Activated CD8-positive, alpha-beta T cell treated with anti-CD3 and anti-CD28 coated beads for 36 hours (primary cell): ENCODE measurements around the gene RAB13. TPM values are rescaled to one million over a fixed set of nuclear protein-coding genes. Genes with fewer than 3 reads are reported as not detected.

ENCODE experiments used
- ATAC-seq: fragments of 200-7000 bp; cut with Tn5 transposase; one replicate; pipeline ENCODE4 v1.10.0; 2021; ENCODE audit warnings: mild to moderate bottlenecking, moderate library complexity
- CTCF ChIA-PET: fragments of 350-600 bp; sonication (Branson Sonifier 250); formaldehyde crosslinking; loops from one replicate; lab custom pipeline; 2021; ENCODE audit warnings: antibody characterized with exemption; lab: Charles Lee
- POLR2A ChIA-PET: fragments of 350-600 bp; sonication (Branson Sonifier 250); formaldehyde crosslinking; loops from one replicate; lab custom pipeline; 2021; ENCODE audit warnings: antibody characterized with exemption; lab: Charles Lee
- DNase-seq: peaks from one replicate; pipeline ENCODE4 v3.0.0-alpha.2; 2020
- H3K27ac Mint-ChIP-seq: one replicate; pipeline ENCODE4 v1.8.0; 2021; ENCODE audit warnings: mild to moderate bottlenecking, mixed read lengths
- H3K27me3 Mint-ChIP-seq: one replicate; pipeline ENCODE4 v1.8.0; 2021; ENCODE audit warnings: mixed read lengths
- H3K36me3 Mint-ChIP-seq: one replicate; pipeline ENCODE4 v1.8.0; 2021; ENCODE audit warnings: low read depth, mixed read lengths
- H3K4me1 Mint-ChIP-seq: one replicate; pipeline ENCODE4 v1.8.0; 2021; ENCODE audit warnings: low read depth, mixed read lengths
- H3K4me3 Mint-ChIP-seq: one replicate; pipeline ENCODE4 v1.8.0; 2021; ENCODE audit warnings: mild to moderate bottlenecking, moderate library complexity, mixed read lengths
- H3K9me3 Mint-ChIP-seq: one replicate; pipeline ENCODE4 v1.8.0; 2021; ENCODE audit warnings: mixed read lengths
- intact Hi-C: fragments of 100-400 bp; cut with micrococcal nuclease; formaldehyde crosslinking; loops from one replicate; pipeline ENCODE4 v1.10.0; 2022
- total RNA-seq, 2 experiments: library from RNA; stranded (reverse); gene quantifications; one replicate each; pipeline ENCODE4 v1.2.3, GENCODE V29; 2021
- TF ChIP-seq, protein P1 (sequence below): fragments of 200-600 bp; IDR thresholded peaks from one replicate; pipeline ENCODE4 v1.8.0; 2022; ENCODE audit warnings: antibody characterized with exemption, mild to moderate bottlenecking

RAB13 gene
- total RNA-seq, 2 experiments from 2014 or later: 41.7 to 45.6 TPM

DNA sequence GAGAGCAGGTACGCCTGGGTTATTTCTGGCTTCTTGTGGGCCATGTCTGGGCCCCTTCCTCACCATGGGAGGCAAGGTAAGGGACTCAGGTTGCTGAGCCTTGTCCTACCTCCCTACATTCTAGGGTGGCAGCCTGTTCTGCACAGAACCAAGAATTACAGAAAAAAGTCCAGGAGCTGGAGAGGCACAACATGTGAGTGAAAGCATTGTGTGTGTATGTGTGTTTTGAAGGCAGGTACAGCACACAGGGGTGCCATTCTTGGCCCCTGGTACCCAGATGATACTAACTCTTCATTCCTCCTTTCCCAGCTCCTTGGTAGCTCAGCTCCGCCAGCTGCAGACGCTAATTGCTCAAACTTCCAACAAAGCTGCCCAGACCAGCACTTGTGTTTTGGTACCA is 13.1 kb downstream of the RAB13 start:
- intact Hi-C loops: no loop called here
- POLR2A ChIA-PET: interaction anchor here (1.2 to 13.9 kb wide), 4 partner anchors 8 to 221 kb away, joined by 3 to 237 read pairs (median 72); partner anchors contain the start of genes CREB3L4, DENND4B, RAB13 and RPS27
- Mint-ChIP-seq H3K36me3 (peaks cover 45% of the 10 kb centered on the region), H3K4me3 (no peak overlapping the region), H3K9me3 (no peaks in the 10 kb centered on the region), H3K4me1 (peaks cover 32% of the 10 kb centered on the region), H3K27me3 (no peaks in the 10 kb centered on the region), H3K27ac (peak overlapping the region; percentile 57)
- CTCF ChIA-PET: interaction anchor here (0.7 to 7.1 kb wide), 3 partner anchors 13 to 26 kb away, joined by 3 to 73 read pairs (median 3); partner anchors contain the start of genes DENND4B and RAB13
- no peak for DNase-seq
- ATAC-seq: no peak
- TF ChIP-seq, protein P1, sequence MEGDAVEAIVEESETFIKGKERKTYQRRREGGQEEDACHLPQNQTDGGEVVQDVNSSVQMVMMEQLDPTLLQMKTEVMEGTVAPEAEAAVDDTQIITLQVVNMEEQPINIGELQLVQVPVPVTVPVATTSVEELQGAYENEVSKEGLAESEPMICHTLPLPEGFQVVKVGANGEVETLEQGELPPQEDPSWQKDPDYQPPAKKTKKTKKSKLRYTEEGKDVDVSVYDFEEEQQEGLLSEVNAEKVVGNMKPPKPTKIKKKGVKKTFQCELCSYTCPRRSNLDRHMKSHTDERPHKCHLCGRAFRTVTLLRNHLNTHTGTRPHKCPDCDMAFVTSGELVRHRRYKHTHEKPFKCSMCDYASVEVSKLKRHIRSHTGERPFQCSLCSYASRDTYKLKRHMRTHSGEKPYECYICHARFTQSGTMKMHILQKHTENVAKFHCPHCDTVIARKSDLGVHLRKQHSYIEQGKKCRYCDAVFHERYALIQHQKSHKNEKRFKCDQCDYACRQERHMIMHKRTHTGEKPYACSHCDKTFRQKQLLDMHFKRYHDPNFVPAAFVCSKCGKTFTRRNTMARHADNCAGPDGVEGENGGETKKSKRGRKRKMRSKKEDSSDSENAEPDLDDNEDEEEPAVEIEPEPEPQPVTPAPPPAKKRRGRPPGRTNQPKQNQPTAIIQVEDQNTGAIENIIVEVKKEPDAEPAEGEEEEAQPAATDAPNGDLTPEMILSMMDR: no peak

DNA sequence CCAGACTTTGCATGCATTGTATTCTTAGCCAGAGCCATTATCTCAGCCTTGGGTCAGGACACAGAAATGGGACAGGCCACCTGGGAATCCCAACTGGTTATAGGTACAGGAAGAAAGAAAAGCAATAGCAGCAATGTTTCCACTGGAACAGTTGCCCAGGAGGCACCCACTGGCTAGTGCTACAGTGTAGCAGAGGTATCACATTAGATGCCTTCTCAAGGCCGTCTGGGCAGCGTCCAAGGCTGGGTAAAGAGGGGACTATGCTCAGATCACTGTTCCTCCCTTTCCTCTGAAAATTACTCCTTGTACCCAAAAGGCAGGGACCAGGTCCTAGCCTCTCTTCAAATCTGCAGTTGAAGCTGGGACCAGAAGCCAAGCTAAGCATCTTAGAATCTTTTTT is 15.8 kb downstream of the RAB13 start:
- TF ChIP-seq, protein P1: no peak
- ChIA-PET POLR2A (interaction anchor here (1.0 to 13.9 kb wide), 2 partner anchors 19 to 329 kb away, joined by 3 to 237 read pairs; partner anchors contain the start of genes RAB13 and RPS27), CTCF (interaction anchor here (0.6 kb wide), 1 partner anchor 294 kb away, joined by 3 read pairs; no protein-coding TSS in a partner anchor)
- ATAC-seq (no peak), DNase-seq (no peak)
- H3K9me3 Mint-ChIP-seq: no peaks in the 10 kb centered on the region
- H3K27ac Mint-ChIP-seq: no peak overlapping the region
- intact Hi-C loops: no loop called here
- peaks cover 37% of the 10 kb centered on the region for H3K36me3 Mint-ChIP-seq
- H3K4me1 Mint-ChIP-seq: peaks cover 37% of the 10 kb centered on the region
- H3K27me3 Mint-ChIP-seq: no peaks in the 10 kb centered on the region
- no peak overlapping the region for H3K4me3 Mint-ChIP-seq

DNA sequence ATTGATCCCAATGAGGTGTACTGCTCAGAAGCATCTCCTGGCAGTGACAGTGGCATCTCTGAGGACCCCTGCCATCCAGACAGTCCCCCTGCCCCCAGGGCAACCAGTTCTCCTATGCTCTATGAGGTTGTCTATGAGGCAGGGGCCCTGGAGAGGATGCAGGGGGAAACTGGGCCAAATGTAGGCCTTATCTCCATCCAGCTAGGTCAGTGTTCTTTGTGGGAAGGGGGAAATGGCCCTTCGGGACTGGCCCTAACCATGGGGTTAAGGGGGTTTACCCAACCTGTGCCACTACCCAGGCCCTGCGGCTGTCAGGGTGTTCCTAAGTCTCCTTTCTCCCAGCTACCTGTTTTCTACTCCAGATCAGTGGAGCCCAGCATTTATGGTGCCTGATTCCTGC is 17.2 kb downstream of the RAB13 start:
- ATAC-seq (no peak), DNase-seq (no peak)
- peak overlapping the region; percentile 32 for H3K27ac Mint-ChIP-seq
- TF ChIP-seq, protein P1: no peak
- POLR2A ChIA-PET: interaction anchor here (0.9 to 13.9 kb wide), 5 partner anchors 6 to 45 kb away, joined by 3 to 237 read pairs (median 55); partner anchors contain the start of genes CRTC2, DENND4B, JTB and RAB13
- intact Hi-C loops: no loop called here
- H3K4me3 Mint-ChIP-seq: peak overlapping the region; percentile 29
- H3K36me3 Mint-ChIP-seq: peaks cover 27% of the 10 kb centered on the region
- no peaks in the 10 kb centered on the region for H3K27me3 Mint-ChIP-seq
- H3K4me1 Mint-ChIP-seq: peaks cover 32% of the 10 kb centered on the region
- CTCF ChIA-PET: interaction anchor here (2.3 to 5.0 kb wide), 3 partner anchors 8 to 17 kb away, joined by 7 to 56 read pairs (median 35); partner anchors contain the start of genes JTB and RAB13
- H3K9me3 Mint-ChIP-seq: no peaks in the 10 kb centered on the region

DNA sequence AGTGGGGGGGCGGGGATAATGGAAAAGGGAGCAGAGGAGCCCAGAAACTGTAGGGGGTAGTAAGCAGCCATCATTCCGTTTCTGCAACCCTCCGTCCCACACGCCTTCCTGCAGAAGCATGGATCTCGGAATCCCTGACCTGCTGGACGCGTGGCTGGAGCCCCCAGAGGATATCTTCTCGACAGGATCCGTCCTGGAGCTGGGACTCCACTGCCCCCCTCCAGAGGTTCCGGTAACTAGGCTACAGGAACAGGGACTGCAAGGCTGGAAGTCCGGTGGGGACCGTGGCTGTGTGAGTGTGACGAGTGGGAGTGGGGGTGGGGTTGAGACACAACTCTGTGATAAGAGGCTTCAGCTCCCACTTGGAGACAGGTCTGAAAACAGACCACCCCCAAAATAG is 17.7 kb downstream of the RAB13 start:
- TF ChIP-seq, protein P1: no peak
- ATAC-seq (no peak), DNase-seq (no peak)
- peak overlapping the region; percentile 94 for H3K27ac Mint-ChIP-seq
- no peaks in the 10 kb centered on the region for H3K27me3 Mint-ChIP-seq
- intact Hi-C loops: no loop called here
- H3K36me3 Mint-ChIP-seq: peaks cover 22% of the 10 kb centered on the region
- ChIA-PET CTCF (interaction anchor here (0.9 to 5.0 kb wide), 4 partner anchors 8 to 17 kb away, joined by 3 to 56 read pairs (median 21); partner anchors contain the start of genes CRTC2, JTB and RAB13), POLR2A (interaction anchor here (1.0 to 13.9 kb wide), 10 partner anchors 7 to 179 kb away, joined by 3 to 237 read pairs (median 19); partner anchors contain the start of genes CRTC2, DENND4B, GATAD2B and JTB)
- no peaks in the 10 kb centered on the region for H3K9me3 Mint-ChIP-seq
- H3K4me3 Mint-ChIP-seq: peak overlapping the region; percentile 99
- H3K4me1 Mint-ChIP-seq: peaks cover 31% of the 10 kb centered on the region

DNA sequence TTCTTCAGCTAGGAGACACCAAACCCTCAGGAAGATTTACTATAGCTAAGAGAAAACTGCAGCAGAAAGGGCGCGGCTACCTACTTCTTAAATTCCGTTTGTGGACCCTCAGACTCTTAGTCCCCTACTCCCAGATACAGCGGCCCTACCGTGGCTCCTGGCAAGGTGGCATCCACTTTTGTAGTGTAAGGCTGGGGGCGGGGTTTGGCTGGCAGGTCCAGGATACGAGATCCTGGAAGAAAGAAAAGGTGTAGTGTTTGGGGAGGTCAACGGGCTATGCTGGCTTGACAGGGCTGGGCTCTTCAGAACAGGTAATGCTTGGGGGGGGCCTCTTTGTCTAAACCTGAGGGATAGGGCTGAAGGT is 18.2 kb downstream of the RAB13 start:
- Mint-ChIP-seq H3K4me3 (peak overlapping the region; percentile 99), H3K27ac (peak overlapping the region; percentile 94), H3K36me3 (peaks cover 18% of the 10 kb centered on the region), H3K27me3 (no peaks in the 10 kb centered on the region), H3K4me1 (peaks cover 31% of the 10 kb centered on the region), H3K9me3 (no peaks in the 10 kb centered on the region)
- CTCF ChIA-PET: interaction anchor here (0.8 to 6.7 kb wide), 11 partner anchors 9 to 533 kb away, joined by 3 to 56 read pairs (median 4); partner anchors contain the start of genes CRTC2, DENND4B, GATAD2B and JTB
- TF ChIP-seq, protein P1: no peak
- POLR2A ChIA-PET: interaction anchor here (1.0 to 13.9 kb wide), 10 partner anchors 7 to 178 kb away, joined by 3 to 237 read pairs (median 19); partner anchors contain the start of genes CRTC2, DENND4B, GATAD2B and JTB
- DNase-seq (peak; percentile 28), ATAC-seq (no peak)
- intact Hi-C loops: no loop called here
